ENCODE data around the gene JPT2.

The JPT2 gene

DNA sequence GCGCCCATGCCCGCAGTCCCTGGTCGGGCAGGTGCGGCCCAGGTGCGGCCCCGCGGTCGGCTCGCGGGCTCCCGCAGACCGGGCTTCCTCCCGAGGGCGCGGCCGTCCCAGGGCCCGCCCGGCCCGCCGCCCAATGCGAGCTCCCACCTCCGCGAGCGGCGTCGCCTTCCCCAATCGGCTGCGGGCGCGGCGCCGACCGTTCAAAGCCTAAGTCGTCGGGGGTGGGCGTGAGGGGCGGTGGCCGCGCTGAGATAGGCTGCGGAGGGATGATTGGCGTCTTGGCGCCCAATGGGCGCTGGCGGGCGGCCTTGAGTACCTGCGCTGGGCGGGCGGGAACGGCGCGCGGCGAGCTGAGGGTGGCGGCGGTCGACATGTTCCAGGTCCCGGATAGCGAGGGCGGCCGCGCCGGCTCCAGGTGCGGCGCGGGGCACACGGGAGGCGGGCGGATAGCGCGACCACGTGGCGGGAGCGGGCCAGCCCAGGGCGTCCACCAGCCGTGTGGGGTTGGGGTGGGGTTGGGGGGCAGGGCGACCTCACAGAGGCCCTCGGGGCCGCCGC, at the start of gene JPT2:
TSS of gene JPT2 (plus strand) at position 338 of the 558 bp plus-strand sequence. CDS start at position 372, 34 bp downstream.
- TF ChIP-seq, protein P1, sequence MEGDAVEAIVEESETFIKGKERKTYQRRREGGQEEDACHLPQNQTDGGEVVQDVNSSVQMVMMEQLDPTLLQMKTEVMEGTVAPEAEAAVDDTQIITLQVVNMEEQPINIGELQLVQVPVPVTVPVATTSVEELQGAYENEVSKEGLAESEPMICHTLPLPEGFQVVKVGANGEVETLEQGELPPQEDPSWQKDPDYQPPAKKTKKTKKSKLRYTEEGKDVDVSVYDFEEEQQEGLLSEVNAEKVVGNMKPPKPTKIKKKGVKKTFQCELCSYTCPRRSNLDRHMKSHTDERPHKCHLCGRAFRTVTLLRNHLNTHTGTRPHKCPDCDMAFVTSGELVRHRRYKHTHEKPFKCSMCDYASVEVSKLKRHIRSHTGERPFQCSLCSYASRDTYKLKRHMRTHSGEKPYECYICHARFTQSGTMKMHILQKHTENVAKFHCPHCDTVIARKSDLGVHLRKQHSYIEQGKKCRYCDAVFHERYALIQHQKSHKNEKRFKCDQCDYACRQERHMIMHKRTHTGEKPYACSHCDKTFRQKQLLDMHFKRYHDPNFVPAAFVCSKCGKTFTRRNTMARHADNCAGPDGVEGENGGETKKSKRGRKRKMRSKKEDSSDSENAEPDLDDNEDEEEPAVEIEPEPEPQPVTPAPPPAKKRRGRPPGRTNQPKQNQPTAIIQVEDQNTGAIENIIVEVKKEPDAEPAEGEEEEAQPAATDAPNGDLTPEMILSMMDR (IDR thresholded peaks at IDR 0.05; ENCODE audit: extremely low read depth, missing control alignments), result no peak
- DNase-seq (ENCODE audit: low spot score), result peak; percentile 100

DNA sequence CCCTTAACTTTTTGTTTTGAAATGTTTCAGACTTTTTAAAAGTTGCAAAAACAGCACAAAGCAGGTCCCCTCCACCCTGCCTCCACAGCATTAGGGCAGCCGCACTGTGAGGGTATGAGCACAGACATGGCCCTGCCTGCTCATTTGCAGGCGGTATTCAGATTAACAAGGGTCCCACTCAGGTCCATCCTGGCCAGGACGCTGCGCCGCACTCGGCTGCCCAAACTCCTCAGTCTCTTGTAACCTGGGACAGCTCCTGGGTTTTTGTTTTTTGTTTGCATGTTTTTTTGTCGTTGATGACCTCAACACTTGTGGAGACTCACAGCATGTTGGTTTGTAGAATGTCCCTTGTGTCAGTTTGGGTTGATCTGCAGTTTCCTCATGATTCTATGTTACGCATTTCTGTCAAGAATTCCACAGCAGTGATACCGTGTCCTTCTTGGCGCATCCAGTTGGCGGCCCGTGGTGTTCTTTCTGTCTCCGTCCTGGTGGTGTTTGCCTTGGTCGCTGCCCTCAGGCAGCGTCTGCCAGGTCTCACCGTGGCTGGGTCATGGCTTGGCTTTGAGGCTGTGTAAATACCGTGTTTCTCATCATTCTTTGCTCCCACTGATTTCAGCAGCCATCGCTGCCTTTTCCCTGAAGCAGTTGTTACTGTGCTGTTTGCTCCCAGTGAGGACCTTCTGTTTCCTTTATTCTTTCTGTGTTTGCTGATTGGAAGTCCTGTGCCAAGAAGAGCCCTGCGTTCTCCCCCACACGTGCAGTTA, 47.4 kb upstream of the JPT2 start:
- TF ChIP-seq, protein P1 (IDR thresholded peaks at IDR 0.05; ENCODE audit: extremely low read depth, missing control alignments), result no peak
- DNase-seq (ENCODE audit: low spot score), result no peak

DNA sequence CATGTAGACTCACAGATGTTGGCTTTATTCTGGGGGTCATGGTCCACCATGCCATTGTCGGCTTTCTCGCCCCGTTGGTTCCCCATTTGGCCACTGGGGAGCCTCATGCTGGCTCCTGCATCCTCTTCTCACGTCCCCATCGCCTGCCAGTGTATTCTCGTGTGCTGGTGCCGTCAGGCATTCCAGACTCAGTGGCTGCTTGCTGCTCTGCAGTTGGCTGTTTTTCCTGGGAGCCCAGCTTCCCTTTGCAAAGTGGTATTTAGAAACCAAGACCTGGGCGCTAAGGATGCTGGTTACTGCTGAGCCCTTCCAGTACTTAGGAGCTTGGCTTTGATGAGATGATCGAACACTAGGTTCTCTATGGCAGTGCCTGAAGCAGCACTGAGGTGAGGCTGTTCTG, 46.8 kb upstream of the JPT2 start:
- TF ChIP-seq, protein P1 (IDR thresholded peaks at IDR 0.05; ENCODE audit: extremely low read depth, missing control alignments), result no peak
- no peak for DNase-seq (ENCODE audit: low spot score)

GRCh38 chr16:1631931-1632637, 46.0 kb upstream of the JPT2 start:
- no peak for DNase-seq (ENCODE audit: low spot score)

DNA sequence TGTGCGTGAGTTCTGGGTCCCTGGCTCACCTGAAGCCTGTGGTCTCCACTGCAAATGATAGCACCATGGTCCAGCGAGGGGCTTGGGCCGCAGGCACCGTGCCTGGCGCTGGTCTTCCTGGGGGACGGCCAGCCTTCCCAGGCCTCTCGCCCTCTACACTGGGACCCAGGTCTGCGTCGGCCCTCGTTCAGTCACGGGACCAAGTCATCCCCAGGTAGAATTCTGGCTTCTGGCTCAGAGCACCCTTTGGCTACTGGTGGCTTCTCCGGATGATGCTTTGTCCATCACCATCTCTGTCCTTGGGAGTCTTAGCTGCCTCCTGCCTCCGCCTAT, 45.5 kb upstream of the JPT2 start:
- TF ChIP-seq, protein P1 (IDR thresholded peaks at IDR 0.05; ENCODE audit: extremely low read depth, missing control alignments), result no peak
- no peak for DNase-seq (ENCODE audit: low spot score)

More at GRCh38 chr16:1631931-1632637, 46.0 kb upstream of the JPT2 start:
- TF ChIP-seq, protein P1 (IDR thresholded peaks at IDR 0.05; ENCODE audit: extremely low read depth, missing control alignments), result no peak

- no peak for DNase-seq (ENCODE audit: low spot score)
- TF ChIP-seq, protein P1 (IDR thresholded peaks at IDR 0.05; ENCODE audit: extremely low read depth, missing control alignments), result no peak
Measured at GRCh38 chr16:1633310-1633709, 44.8 kb upstream of the JPT2 start.

DNA sequence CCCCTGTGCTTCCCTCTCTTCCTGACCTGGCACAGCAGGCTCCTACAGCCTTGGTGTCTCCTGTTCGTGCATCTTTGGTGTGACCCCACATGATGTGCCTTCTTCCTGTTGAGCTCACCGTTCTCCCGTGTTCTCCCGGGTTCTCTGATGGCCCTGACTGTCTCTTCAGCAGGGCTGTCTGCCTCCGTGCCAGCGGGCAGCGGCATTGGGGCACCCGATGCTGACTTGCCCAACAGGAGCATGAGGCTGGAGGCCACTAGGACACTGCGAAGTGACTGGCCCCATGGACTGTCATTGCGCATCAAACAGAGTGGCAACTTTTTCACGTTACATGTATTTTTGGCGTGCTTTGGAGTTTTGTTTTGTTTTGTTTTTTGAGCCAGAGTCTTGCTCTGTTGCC, 43.5 kb upstream of the JPT2 start:
- TF ChIP-seq, protein P1 (IDR thresholded peaks at IDR 0.05; ENCODE audit: extremely low read depth, missing control alignments), result no peak
- no peak for DNase-seq (ENCODE audit: low spot score)

Data from GM20000 (cell line).